ENCODE measurements around the gene RNF31. TPM values are rescaled to one million over a fixed set of nuclear protein-coding genes. Genes with fewer than 3 reads are reported as not detected.

The RNF31 gene
- total RNA-seq, 1 experiment from 2014 or later: 69.6 TPM

GRCh38 chr14:24106672-24107271 is 40.5 kb upstream of the RNF31 start:
- no peak overlapping the region for H2AFZ ChIP-seq (ENCODE audit: low read length)
- H3K4me1 ChIP-seq (ENCODE audit: insufficient read depth, low read length): peaks cover 7% of the 10 kb centered on the region; the same call in 1 of the 2 replicates
- no peak for ATAC-seq
- no peak overlapping the region for H3K4me3 ChIP-seq (ENCODE audit: low read length)
- H3K9ac ChIP-seq (ENCODE audit: low read length): no peak overlapping the region
- H3K9me2 ChIP-seq (replicated peaks; ENCODE audit: low read length): no peaks in the 10 kb centered on the region
- ChIA-PET CTCF (no interaction called here), POLR2A (ENCODE audit: unreplicated experiment) (no interaction called here)
- no peaks in the 10 kb centered on the region for H3F3A ChIP-seq (ENCODE audit: low read length, unreplicated experiment)
- no peaks in the 10 kb centered on the region for H4K20me1 ChIP-seq (ENCODE audit: low read length)
- no peaks in the 10 kb centered on the region for H3K27me3 ChIP-seq (ENCODE audit: low read length)
- no peaks in the 10 kb centered on the region for H3K9me3 ChIP-seq (ENCODE audit: low read length)
- no peak for TF ChIP-seq EZH2phosphoT487 (IDR thresholded peaks at IDR 0.05; ENCODE audit: borderline replicate concordance, low read length)
- TF ChIP-seq CTCF (conservative IDR thresholded peaks at IDR 0.05; ENCODE audit: low read depth, low read length): no peak
- no peak for TF ChIP-seq EZH2 (IDR thresholded peaks at IDR 0.05; ENCODE audit: low read length, unreplicated experiment)
- H3K79me2 ChIP-seq (ENCODE audit: low read length): no peaks in the 10 kb centered on the region
- intact Hi-C loops (cut with micrococcal nuclease): loop anchor here (5.0 kb wide), 1 partner anchor 94 kb away; no protein-coding TSS in a partner anchor
- H3K4me2 ChIP-seq (ENCODE audit: low read length): no peak overlapping the region
- H3K27ac ChIP-seq (ENCODE audit: low read length): no peak overlapping the region
- no peak for DNase-seq
- no TSS peak for BruUV-seq (replicated peaks)
- no peaks in the 10 kb centered on the region for H3K36me3 ChIP-seq (ENCODE audit: low read depth, low read length)

DNA sequence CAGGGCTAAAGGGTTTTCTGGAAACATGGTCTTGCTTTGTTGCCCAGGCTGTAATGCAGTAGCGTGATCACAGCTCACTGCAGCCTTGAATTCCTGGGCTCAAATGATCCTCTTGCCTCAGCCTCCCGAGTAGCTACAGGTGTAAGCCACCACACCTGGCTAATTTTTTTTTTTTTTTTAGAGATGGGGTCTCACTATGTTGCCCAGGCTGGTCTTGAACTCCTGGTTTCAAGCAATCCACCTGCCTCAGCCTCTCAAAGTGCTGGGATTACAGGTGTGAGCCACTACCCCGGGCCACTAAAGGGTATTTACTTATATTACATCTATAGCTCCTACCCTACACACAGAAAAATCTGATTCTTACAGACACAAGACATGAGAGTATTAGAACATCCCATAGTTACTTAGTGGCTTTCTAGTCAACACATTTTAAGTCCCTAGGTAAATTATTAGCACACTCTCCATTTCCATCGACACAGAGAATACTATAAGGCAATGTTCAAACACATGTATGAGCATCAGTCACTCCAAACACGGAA is 38.9 kb upstream of the RNF31 start:
- DNase-seq: no peak
- Histone ChIP-seq H3K27me3 (ENCODE audit: low read length) (no peaks in the 10 kb centered on the region), H4K20me1 (ENCODE audit: low read length) (no peaks in the 10 kb centered on the region), H3F3A (ENCODE audit: low read length, unreplicated experiment) (no peaks in the 10 kb centered on the region), H3K79me2 (ENCODE audit: low read length) (no peaks in the 10 kb centered on the region), H3K4me1 (ENCODE audit: insufficient read depth, low read length) (peaks cover 9% of the 10 kb centered on the region), H3K27ac (ENCODE audit: low read length) (no peak overlapping the region), H3K4me2 (ENCODE audit: low read length) (no peak overlapping the region), H3K9me3 (ENCODE audit: low read length) (no peaks in the 10 kb centered on the region), H2AFZ (ENCODE audit: low read length) (no peak overlapping the region), H3K9me2 (replicated peaks; ENCODE audit: low read length) (no peaks in the 10 kb centered on the region), H3K36me3 (ENCODE audit: low read depth, low read length) (no peaks in the 10 kb centered on the region), H3K4me3 (ENCODE audit: low read length) (no peak overlapping the region), H3K9ac (ENCODE audit: low read length) (no peak overlapping the region)
- TF ChIP-seq CTCF (conservative IDR thresholded peaks at IDR 0.05; ENCODE audit: low read depth, low read length): no peak
- TF ChIP-seq EZH2phosphoT487 (IDR thresholded peaks at IDR 0.05; ENCODE audit: borderline replicate concordance, low read length): no peak
- TF ChIP-seq EZH2 (IDR thresholded peaks at IDR 0.05; ENCODE audit: low read length, unreplicated experiment): no peak
- CTCF ChIA-PET: interaction anchor here (0.5 to 1.6 kb wide), 15 partner anchors 13 to 1718 kb away, joined by 3 to 40 read pairs (median 5); partner anchors contain the start of genes EMC9, IRF9, PCK2 and PSME1
- ATAC-seq: no peak; the same call in 1 of the 2 replicates
- POLR2A ChIA-PET (ENCODE audit: unreplicated experiment): interaction anchor here (0.5 kb wide), 1 partner anchor 32 kb away, joined by 3 read pairs; no protein-coding TSS in a partner anchor
- no TSS peak for BruUV-seq (replicated peaks)
- intact Hi-C loops (cut with micrococcal nuclease): loop anchor here (1.0 to 5.0 kb wide), 3 partner anchors 14 to 96 kb away; partner anchors contain the start of gene PCK2

DNA sequence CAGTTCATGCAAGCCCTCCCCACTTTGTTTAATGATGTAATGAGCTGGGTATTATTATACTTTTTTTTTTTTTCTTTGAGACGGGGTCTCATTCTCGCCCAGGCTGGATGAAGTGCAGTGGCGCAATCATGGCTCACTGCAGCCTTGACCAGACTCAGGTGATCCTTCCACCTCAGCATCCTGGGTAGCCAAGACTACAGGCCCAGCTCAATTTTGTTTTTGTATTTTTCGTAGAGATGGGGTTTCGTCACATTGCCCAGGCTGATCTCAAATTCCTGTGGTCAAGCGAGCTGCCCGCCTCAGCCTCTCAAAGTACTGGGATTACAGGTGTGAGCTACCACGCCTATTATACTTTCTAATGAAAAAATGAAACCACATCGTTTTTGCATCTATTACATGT is 37.2 kb upstream of the RNF31 start:
- ATAC-seq (no peak), DNase-seq (no peak)
- Histone ChIP-seq H3K4me1 (ENCODE audit: insufficient read depth, low read length) (peaks cover 12% of the 10 kb centered on the region), H3K36me3 (ENCODE audit: low read depth, low read length) (no peaks in the 10 kb centered on the region), H3K9ac (ENCODE audit: low read length) (no peak overlapping the region), H4K20me1 (ENCODE audit: low read length) (no peaks in the 10 kb centered on the region), H2AFZ (ENCODE audit: low read length) (no peak overlapping the region), H3K4me3 (ENCODE audit: low read length) (no peak overlapping the region), H3K27me3 (ENCODE audit: low read length) (no peaks in the 10 kb centered on the region), H3F3A (ENCODE audit: low read length, unreplicated experiment) (no peaks in the 10 kb centered on the region), H3K9me2 (replicated peaks; ENCODE audit: low read length) (no peaks in the 10 kb centered on the region), H3K4me2 (ENCODE audit: low read length) (no peak overlapping the region), H3K9me3 (ENCODE audit: low read length) (no peaks in the 10 kb centered on the region), H3K79me2 (ENCODE audit: low read length) (no peaks in the 10 kb centered on the region), H3K27ac (ENCODE audit: low read length) (no peak overlapping the region)
- no TSS peak for BruUV-seq (replicated peaks)
- intact Hi-C loops (cut with micrococcal nuclease): no loop called here
- CTCF ChIA-PET: no interaction called here
- TF ChIP-seq EZH2phosphoT487 (IDR thresholded peaks at IDR 0.05; ENCODE audit: borderline replicate concordance, low read length) (no peak), CTCF (conservative IDR thresholded peaks at IDR 0.05; ENCODE audit: low read depth, low read length) (no peak), EZH2 (IDR thresholded peaks at IDR 0.05; ENCODE audit: low read length, unreplicated experiment) (no peak)
- POLR2A ChIA-PET (ENCODE audit: unreplicated experiment): no interaction called here
